Fibroblast of villous mesenchyme (primary cell): ENCODE results near the gene DHRSX. TPM values are rescaled to one million over a fixed set of nuclear protein-coding genes. Genes with fewer than 3 reads are reported as not detected.
"Not testable (repeated sequence)": the region's sequence is repeated elsewhere in the genome, so short reads cannot be mapped to it uniquely, and the experiment has no call there.

Source experiments
- DNase-seq: peaks from one replicate; pipeline ENCODE4 v3.0.0-alpha.2; 2010; ENCODE audit warnings: low read depth
- H3K4me3 ChIP-seq: 2 replicates; pipeline ENCODE4 v1.5.1; 2011; ENCODE audit warnings: low read depth, mild to moderate bottlenecking, low read length
- total RNA-seq: library from RNA; depleted of rRNA; stranded (reverse); fragments of >200 nt; gene quantifications from 2 replicates; pipeline ENCODE4 v1.2.3, GENCODE V29; 2012
- TF ChIP-seq, protein P1 (sequence below): IDR thresholded peaks from 2 replicates; pipeline ENCODE4 v1.5.1; 2012; ENCODE audit warnings: low read depth, mild to moderate bottlenecking, low read length; ENCODE audit not compliant: insufficient read depth

Gene DHRSX
- total RNA-seq, 1 donor, result 24.6 TPM

DNA sequence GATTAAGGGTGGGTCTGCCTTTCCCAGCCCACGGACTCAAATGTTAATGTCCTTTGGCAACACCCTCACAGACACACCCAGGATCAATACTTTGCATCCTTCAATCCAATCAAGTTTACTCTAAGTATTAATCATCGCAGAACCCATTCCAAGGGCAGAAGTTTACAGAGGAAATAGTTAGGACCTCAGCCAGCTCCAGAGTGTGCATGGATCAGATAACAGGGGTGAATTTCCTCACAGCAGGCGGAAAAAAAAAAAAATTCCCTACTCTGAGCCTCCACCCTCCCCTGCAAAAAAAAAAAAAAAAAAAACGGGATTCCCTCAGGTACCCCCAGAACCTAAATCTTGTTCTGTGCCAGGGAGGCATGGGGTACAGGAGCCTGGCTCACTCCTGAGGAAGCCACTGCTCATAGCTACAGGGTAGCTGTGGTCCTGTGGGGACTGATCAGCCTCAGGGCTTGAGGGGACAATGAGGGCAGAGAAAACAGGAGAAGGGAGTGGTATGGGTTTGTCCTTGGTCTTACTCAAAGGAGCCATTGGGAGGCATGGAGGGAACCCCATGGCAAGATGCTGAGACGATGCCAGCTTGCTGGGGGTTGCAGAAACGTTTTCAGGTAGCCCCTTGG is 113.0 kb downstream of the DHRSX start:
- TF ChIP-seq, protein P1, sequence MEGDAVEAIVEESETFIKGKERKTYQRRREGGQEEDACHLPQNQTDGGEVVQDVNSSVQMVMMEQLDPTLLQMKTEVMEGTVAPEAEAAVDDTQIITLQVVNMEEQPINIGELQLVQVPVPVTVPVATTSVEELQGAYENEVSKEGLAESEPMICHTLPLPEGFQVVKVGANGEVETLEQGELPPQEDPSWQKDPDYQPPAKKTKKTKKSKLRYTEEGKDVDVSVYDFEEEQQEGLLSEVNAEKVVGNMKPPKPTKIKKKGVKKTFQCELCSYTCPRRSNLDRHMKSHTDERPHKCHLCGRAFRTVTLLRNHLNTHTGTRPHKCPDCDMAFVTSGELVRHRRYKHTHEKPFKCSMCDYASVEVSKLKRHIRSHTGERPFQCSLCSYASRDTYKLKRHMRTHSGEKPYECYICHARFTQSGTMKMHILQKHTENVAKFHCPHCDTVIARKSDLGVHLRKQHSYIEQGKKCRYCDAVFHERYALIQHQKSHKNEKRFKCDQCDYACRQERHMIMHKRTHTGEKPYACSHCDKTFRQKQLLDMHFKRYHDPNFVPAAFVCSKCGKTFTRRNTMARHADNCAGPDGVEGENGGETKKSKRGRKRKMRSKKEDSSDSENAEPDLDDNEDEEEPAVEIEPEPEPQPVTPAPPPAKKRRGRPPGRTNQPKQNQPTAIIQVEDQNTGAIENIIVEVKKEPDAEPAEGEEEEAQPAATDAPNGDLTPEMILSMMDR, result no peak
- peak; percentile 41 for DNase-seq

DNA sequence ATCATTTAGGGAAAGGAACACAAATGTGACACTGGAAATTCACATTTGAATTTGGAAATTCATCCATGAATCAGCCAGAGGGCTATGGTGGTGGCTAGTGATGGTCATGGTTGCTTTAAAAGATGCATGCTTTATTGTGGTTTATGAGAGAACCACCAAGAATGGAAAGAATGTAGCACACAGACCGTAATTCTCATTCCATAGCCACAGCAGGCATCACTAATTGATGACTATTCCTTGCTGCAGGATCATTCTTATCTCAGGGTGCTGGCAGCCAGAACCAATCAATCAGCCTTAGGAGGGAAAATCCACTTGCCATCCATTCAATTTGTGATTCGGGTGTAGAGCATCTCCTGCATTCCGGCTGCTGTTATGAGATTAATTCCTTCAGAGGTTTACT is 115.6 kb downstream of the DHRSX start:
- no peak overlapping the region for H3K4me3 ChIP-seq
- TF ChIP-seq, protein P1, result no peak
- peak; percentile 53 for DNase-seq

More for the DNA sequence above, 113.0 kb downstream of the DHRSX start:
- no peak overlapping the region for H3K4me3 ChIP-seq

DNA sequence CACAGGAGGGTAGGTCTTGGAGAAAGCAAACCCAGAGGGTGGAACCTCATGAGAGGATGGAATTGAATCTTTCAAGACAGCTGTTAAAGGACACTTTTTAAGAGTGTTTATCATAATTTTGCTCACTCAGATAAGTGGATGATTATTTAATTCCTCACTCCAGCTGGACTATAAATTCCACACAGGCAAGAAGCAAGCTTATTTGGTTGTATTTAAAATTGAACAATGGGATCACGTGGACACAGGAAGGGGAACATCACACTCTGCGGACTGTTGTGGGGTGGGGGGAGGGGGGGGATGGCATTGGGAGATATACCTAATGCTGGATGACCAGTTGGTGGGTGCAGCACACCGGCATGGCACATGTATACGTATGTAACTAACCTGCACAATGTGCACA is 116.3 kb downstream of the DHRSX start:
- no peak overlapping the region for H3K4me3 ChIP-seq
- TF ChIP-seq, protein P1, result no peak
- DNase-seq, result no peak

DNA sequence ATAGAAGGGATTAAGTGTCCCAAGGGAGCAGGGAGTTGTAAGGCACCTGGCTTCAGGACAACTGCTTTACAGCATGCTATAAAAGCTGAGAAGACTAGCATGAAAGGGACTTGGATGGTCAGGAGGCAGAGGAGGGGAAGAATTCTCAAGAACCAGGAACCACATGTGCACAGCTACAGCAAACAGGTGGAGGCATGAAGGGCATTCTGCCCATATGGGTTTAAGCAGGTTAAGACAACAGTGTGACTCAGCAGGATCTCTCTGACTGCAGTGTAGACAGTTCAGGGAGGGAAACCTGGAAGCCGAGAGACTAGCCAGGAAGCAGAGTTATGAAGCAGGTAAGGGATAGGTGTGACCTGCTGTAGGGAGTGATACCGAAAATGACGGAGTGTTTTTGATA is 117.0 kb downstream of the DHRSX start:
- no peak for DNase-seq
- H3K4me3 ChIP-seq, result no peak overlapping the region
- TF ChIP-seq, protein P1, result no peak

DNA sequence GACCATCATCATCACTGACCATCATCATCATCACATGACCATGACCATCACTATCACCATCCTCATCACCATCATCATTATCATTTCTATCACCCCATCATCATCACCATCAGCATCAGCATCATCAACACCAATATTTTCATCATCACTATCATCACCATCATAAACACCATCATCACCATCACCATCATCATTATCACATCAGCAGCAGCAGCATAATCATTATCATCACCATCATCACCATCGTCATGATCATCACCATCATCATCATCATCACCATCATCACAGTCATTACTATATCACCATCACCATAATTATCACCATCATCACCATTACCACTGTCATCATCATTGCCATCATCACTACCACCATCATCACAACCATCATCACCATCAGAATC is 117.6 kb downstream of the DHRSX start:
- TF ChIP-seq, protein P1, result no peak
- no peak for DNase-seq
- no peak overlapping the region for H3K4me3 ChIP-seq

DNA sequence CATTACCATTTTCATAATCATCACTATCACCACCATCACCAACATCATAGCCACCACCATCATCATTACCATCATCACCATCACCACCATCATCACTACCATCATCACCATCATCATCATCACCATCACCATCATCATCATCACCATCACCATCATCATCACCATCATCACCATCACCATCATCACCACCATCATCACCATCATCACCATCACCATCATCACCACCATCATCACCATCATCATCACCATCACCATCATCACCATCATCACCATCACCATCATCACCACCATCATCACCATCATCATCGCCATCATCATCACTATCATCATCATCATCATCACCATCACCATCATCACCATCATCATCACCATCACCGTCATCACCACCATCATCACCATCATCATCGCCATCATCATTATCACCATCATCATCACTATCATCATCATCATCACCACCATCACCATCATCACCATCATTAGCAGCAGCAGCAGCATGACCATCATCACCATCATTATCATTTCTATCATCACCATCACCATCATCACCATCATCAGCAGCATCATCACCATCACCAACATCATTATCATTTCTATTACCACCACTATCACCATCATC is 118.2 kb downstream of the DHRSX start:
- H3K4me3 ChIP-seq, DNase-seq: not testable (repeated sequence)

GRCh38 chrX:2376166-2376565 is 124.6 kb downstream of the DHRSX start:
- no peak overlapping the region for H3K4me3 ChIP-seq
- no peak for DNase-seq
- TF ChIP-seq, protein P1, result no peak
